Activated naive CD4-positive, alpha-beta T cell treated with anti-CD3 and anti-CD28 coated beads, Interleukin-2, amount 50 U/mL, for 24 hours (primary cell): ENCODE data around the gene KLK3.

Experiments used
- H3K27ac Mint-ChIP-seq: one replicate; pipeline ENCODE4 v1.8.0; 2021; ENCODE audit warnings: mild to moderate bottlenecking, mixed read lengths
- H3K27me3 Mint-ChIP-seq: one replicate; pipeline ENCODE4 v1.8.0; 2021; ENCODE audit warnings: mixed read lengths
- H3K36me3 Mint-ChIP-seq: one replicate; pipeline ENCODE4 v1.8.0; 2021; ENCODE audit warnings: mixed read lengths
- H3K4me1 Mint-ChIP-seq: one replicate; pipeline ENCODE4 v1.8.0; 2021; ENCODE audit warnings: mixed read lengths
- H3K4me3 Mint-ChIP-seq: one replicate; pipeline ENCODE4 v1.8.0; 2021; ENCODE audit warnings: mild to moderate bottlenecking, mixed read lengths
- H3K9me3 Mint-ChIP-seq: one replicate; pipeline ENCODE4 v1.8.0; 2021; ENCODE audit warnings: mixed read lengths

KLK3 gene

GRCh38 chr19:50839712-50840655 is 14.7 kb upstream of the KLK3 start:
- no peak overlapping the region for H3K4me3 Mint-ChIP-seq
- H3K36me3 Mint-ChIP-seq: no peaks in the 10 kb centered on the region
- H3K27ac Mint-ChIP-seq: no peak overlapping the region
- H3K4me1 Mint-ChIP-seq: peaks cover 9% of the 10 kb centered on the region
- H3K27me3 Mint-ChIP-seq: peaks cover 34% of the 10 kb centered on the region
- H3K9me3 Mint-ChIP-seq: peaks cover 13% of the 10 kb centered on the region

- no peak overlapping the region for H3K27ac Mint-ChIP-seq
- H3K36me3 Mint-ChIP-seq: no peaks in the 10 kb centered on the region
- no peak overlapping the region for H3K4me3 Mint-ChIP-seq
- no peaks in the 10 kb centered on the region for H3K4me1 Mint-ChIP-seq
- H3K27me3 Mint-ChIP-seq: peaks cover 25% of the 10 kb centered on the region
- peaks cover 13% of the 10 kb centered on the region for H3K9me3 Mint-ChIP-seq
Measured at GRCh38 chr19:50842130-50842529, 12.6 kb upstream of the KLK3 start.

- peak overlapping the region; percentile 14 for H3K27ac Mint-ChIP-seq
- peaks cover 13% of the 10 kb centered on the region for H3K9me3 Mint-ChIP-seq
- H3K4me3 Mint-ChIP-seq: no peak overlapping the region
- H3K4me1 Mint-ChIP-seq: no peaks in the 10 kb centered on the region
- H3K27me3 Mint-ChIP-seq: peaks cover 18% of the 10 kb centered on the region
- no peaks in the 10 kb centered on the region for H3K36me3 Mint-ChIP-seq
Measured at GRCh38 chr19:50843205-50843604, 11.5 kb upstream of the KLK3 start.

- Mint-ChIP-seq H3K36me3 (no peaks in the 10 kb centered on the region), H3K27me3 (peaks cover 21% of the 10 kb centered on the region), H3K4me1 (no peaks in the 10 kb centered on the region), H3K4me3 (no peak overlapping the region), H3K9me3 (peaks cover 13% of the 10 kb centered on the region), H3K27ac (no peak overlapping the region)
Measured at GRCh38 chr19:50843701-50844221, 11.0 kb upstream of the KLK3 start.

- peaks cover 24% of the 10 kb centered on the region for H3K27me3 Mint-ChIP-seq
- H3K4me1 Mint-ChIP-seq: no peaks in the 10 kb centered on the region
- peaks cover 13% of the 10 kb centered on the region for H3K9me3 Mint-ChIP-seq
- H3K36me3 Mint-ChIP-seq: no peaks in the 10 kb centered on the region
- no peak overlapping the region for H3K4me3 Mint-ChIP-seq
- H3K27ac Mint-ChIP-seq: no peak overlapping the region
Measured at GRCh38 chr19:50844296-50844935, 10.3 kb upstream of the KLK3 start.

- Mint-ChIP-seq H3K4me1 (no peaks in the 10 kb centered on the region), H3K9me3 (no peaks in the 10 kb centered on the region), H3K4me3 (no peak overlapping the region), H3K36me3 (no peaks in the 10 kb centered on the region), H3K27me3 (peaks cover 36% of the 10 kb centered on the region), H3K27ac (no peak overlapping the region)
Measured at GRCh38 chr19:50850738-50851137, 4.0 kb upstream of the KLK3 start.

GRCh38 chr19:50851620-50852019 is 3.1 kb upstream of the KLK3 start:
- H3K36me3 Mint-ChIP-seq: no peaks in the 10 kb centered on the region
- no peak overlapping the region for H3K27ac Mint-ChIP-seq
- H3K4me3 Mint-ChIP-seq: no peak overlapping the region
- H3K9me3 Mint-ChIP-seq: no peaks in the 10 kb centered on the region
- H3K27me3 Mint-ChIP-seq: peaks cover 41% of the 10 kb centered on the region
- H3K4me1 Mint-ChIP-seq: no peaks in the 10 kb centered on the region

- peaks cover 1% of the 10 kb centered on the region for H3K36me3 Mint-ChIP-seq
Measured at GRCh38 chr19:50857366-50857765, 2.7 kb downstream of the KLK3 start.

GRCh38 chr19:50858886-50859285 is 4.2 kb downstream of the KLK3 start:
- no peak overlapping the region for H3K4me3 Mint-ChIP-seq
- H3K36me3 Mint-ChIP-seq: peaks cover 1% of the 10 kb centered on the region
- no peak overlapping the region for H3K27ac Mint-ChIP-seq
- no peaks in the 10 kb centered on the region for H3K9me3 Mint-ChIP-seq
- no peaks in the 10 kb centered on the region for H3K4me1 Mint-ChIP-seq
- H3K27me3 Mint-ChIP-seq: peaks cover 42% of the 10 kb centered on the region

More at GRCh38 chr19:50857366-50857765, 2.7 kb downstream of the KLK3 start:
- Mint-ChIP-seq H3K4me3 (no peak overlapping the region), H3K27me3 (peaks cover 44% of the 10 kb centered on the region), H3K27ac (no peak overlapping the region), H3K4me1 (no peaks in the 10 kb centered on the region), H3K9me3 (no peaks in the 10 kb centered on the region)

- Mint-ChIP-seq H3K4me1 (no peaks in the 10 kb centered on the region), H3K4me3 (no peak overlapping the region), H3K36me3 (peaks cover 1% of the 10 kb centered on the region), H3K27ac (no peak overlapping the region), H3K9me3 (no peaks in the 10 kb centered on the region), H3K27me3 (peaks cover 38% of the 10 kb centered on the region)
Measured at GRCh38 chr19:50859849-50860248, 5.1 kb downstream of the KLK3 start.

GRCh38 chr19:50861010-50861409 is 6.3 kb downstream of the KLK3 start:
- Mint-ChIP-seq H3K27me3 (peaks cover 31% of the 10 kb centered on the region), H3K9me3 (no peaks in the 10 kb centered on the region), H3K36me3 (peaks cover 1% of the 10 kb centered on the region), H3K4me3 (no peak overlapping the region), H3K27ac (no peak overlapping the region), H3K4me1 (no peaks in the 10 kb centered on the region)

- Mint-ChIP-seq H3K4me3 (no peak overlapping the region), H3K27me3 (peaks cover 33% of the 10 kb centered on the region), H3K27ac (no peak overlapping the region), H3K36me3 (peaks cover 1% of the 10 kb centered on the region), H3K4me1 (no peaks in the 10 kb centered on the region), H3K9me3 (no peaks in the 10 kb centered on the region)
Measured at GRCh38 chr19:50861496-50862286, 7.0 kb downstream of the KLK3 start.

- Mint-ChIP-seq H3K36me3 (no peaks in the 10 kb centered on the region), H3K4me3 (no peak overlapping the region), H3K9me3 (no peaks in the 10 kb centered on the region), H3K4me1 (no peaks in the 10 kb centered on the region), H3K27me3 (peaks cover 35% of the 10 kb centered on the region), H3K27ac (no peak overlapping the region)
Measured at GRCh38 chr19:50869479-50869878, 14.8 kb downstream of the KLK3 start.

GRCh38 chr19:50870417-50871089 is 15.8 kb downstream of the KLK3 start:
- Mint-ChIP-seq H3K9me3 (no peaks in the 10 kb centered on the region), H3K4me3 (no peak overlapping the region)

GRCh38 chr19:50873056-50873455 is 18.3 kb downstream of the KLK3 start, which contains the start of gene KLK2:
KLK2 (plus strand) TSS chr19:50873439; CDS start chr19:50873474, 35 bp downstream.
- Mint-ChIP-seq H3K4me3 (no peak within 1 kb of the TSS), H3K9me3 (no peaks in the 10 kb centered on the region), H3K36me3 (no peaks in the 10 kb centered on the region), H3K4me1 (no peaks in the 10 kb centered on the region), H3K27me3 (peaks cover 23% of the 10 kb centered on the region), H3K27ac (no peak within 1 kb of the TSS)

More at GRCh38 chr19:50870417-50871089, 15.8 kb downstream of the KLK3 start:
- H3K27ac Mint-ChIP-seq: no peak overlapping the region
- no peaks in the 10 kb centered on the region for H3K4me1 Mint-ChIP-seq
- H3K27me3 Mint-ChIP-seq: peaks cover 33% of the 10 kb centered on the region
- no peaks in the 10 kb centered on the region for H3K36me3 Mint-ChIP-seq
